ENCODE results near the gene LLCFC1. TPM values are rescaled to one million over a fixed set of nuclear protein-coding genes. Genes with fewer than 3 reads are reported as not detected.

Gene LLCFC1
- total and polyA plus RNA-seq, 12 donors = not detected

DNA sequence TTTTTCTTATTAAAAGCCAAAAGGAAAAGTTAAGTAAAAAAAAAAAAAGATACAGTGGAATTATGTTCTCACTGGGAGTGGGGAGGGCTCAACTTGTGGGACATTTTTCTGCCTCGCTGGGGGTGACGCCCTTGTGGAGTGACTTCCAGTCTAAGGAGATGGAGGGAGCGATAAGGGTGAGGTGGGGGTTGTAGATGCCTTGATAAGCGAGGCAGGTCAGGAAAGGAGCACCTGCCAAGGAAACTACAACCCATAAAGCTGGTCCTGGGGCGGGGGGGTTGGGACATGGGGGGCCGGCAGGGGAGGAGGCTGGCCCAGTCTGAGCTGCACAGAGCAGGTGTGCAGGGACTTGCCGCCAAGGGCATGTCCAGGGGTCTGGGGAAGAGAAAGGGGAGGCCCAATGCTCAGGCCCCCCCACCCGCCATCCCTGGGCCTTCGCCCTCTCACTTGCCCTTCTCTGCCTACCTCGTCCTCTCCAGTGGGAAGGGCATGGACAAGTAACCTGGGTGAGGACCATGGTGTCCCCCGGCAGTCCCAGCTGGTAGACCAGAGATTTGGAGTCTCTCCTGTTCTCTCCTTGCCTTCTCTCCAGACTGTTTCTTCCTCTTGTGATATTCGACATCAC is 3.2 kb upstream of the LLCFC1 start:
- WGBS, 4 donors = 76 to 85% (median 77%) methylated on average over 9 to 12 of the region's 12 CpGs
- H3K4me1 ChIP-seq (replicated peaks in 1 of 2) = no peaks in the 10 kb centered on the region
- no peaks in the 10 kb centered on the region for H3K9me3 ChIP-seq (replicated peaks in 1 of 3)
- TF ChIP-seq, protein P1, sequence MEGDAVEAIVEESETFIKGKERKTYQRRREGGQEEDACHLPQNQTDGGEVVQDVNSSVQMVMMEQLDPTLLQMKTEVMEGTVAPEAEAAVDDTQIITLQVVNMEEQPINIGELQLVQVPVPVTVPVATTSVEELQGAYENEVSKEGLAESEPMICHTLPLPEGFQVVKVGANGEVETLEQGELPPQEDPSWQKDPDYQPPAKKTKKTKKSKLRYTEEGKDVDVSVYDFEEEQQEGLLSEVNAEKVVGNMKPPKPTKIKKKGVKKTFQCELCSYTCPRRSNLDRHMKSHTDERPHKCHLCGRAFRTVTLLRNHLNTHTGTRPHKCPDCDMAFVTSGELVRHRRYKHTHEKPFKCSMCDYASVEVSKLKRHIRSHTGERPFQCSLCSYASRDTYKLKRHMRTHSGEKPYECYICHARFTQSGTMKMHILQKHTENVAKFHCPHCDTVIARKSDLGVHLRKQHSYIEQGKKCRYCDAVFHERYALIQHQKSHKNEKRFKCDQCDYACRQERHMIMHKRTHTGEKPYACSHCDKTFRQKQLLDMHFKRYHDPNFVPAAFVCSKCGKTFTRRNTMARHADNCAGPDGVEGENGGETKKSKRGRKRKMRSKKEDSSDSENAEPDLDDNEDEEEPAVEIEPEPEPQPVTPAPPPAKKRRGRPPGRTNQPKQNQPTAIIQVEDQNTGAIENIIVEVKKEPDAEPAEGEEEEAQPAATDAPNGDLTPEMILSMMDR (IDR thresholded peaks at IDR 0.05) = no peak
- TF ChIP-seq POLR2A (IDR thresholded peaks at IDR 0.05) = no peak
- intact Hi-C loops (cut with DNase I) = no loop called here
- no peak for DNase-seq
- no peak overlapping the region for H3K27ac ChIP-seq
- H3K4me3 ChIP-seq = no peak overlapping the region
- no peaks in the 10 kb centered on the region for H3K27me3 ChIP-seq
- H3K36me3 ChIP-seq (replicated peaks in 1 of 2) = no peaks in the 10 kb centered on the region

DNA sequence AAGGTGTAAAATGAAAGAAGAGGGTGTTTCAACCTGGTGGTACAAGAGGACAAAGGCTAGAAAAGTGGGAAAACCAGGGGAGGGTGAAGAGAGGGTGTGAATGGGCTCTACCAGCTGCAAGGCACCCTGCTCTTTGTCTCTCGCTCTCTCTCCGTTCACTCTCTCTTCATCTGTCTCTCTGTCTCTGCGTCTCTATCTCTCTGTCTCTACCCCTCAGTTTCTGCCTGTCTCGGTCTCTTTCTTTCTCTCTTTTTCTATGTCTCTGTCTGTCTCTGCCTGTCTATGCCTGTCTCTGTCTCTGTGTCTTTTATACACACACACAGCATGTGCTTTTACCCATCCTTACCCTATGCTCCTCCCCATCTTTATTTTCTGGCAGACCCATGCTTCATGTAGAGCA is 673 bp upstream of the LLCFC1 start:
- no peak for DNase-seq
- Histone ChIP-seq H3K4me3 (no peak overlapping the region), H3K4me1 (replicated peaks in 1 of 2) (no peaks in the 10 kb centered on the region), H3K27ac (no peak overlapping the region), H3K27me3 (no peaks in the 10 kb centered on the region), H3K36me3 (replicated peaks in 1 of 2) (no peaks in the 10 kb centered on the region), H3K9me3 (replicated peaks in 1 of 3) (no peaks in the 10 kb centered on the region)
- no peak for TF ChIP-seq POLR2A (IDR thresholded peaks at IDR 0.05)
- TF ChIP-seq, protein P1 (IDR thresholded peaks at IDR 0.05) = no peak
- intact Hi-C loops (cut with DNase I) = no loop called here
- WGBS, 4 donors = 66 to 95% (median 83%) methylated on average over 4 of the region's 4 CpGs

DNA sequence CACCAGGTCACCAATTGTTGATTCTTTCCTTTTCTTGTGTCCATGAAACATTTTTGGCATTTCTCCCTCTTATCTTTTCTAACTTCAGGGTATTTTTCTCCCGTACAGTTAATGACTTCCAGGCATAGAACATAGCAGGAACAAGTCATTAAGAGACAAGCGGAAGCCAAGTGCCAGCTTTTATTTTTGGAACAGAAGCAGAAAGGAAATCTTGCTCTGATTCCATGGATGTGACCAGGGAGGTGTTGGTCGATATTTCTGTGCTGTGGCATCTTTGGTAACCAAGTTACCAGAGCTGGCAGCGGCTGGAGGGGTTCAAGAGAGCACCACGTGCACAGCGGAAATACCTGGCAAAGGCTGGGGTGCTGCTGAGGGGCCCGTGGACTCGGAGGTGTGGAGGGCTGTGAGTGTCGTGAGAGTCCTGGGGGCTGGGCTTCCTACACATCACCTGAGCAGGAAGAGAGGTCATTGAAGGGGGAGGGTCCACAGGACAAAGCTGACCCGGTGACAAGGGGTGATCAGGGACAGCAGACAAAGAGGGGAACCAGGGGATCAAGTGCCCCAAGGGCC is 1.8 kb downstream of the LLCFC1 start:
- DNase-seq = no peak
- intact Hi-C loops (cut with DNase I) = no loop called here
- no peaks in the 10 kb centered on the region for H3K9me3 ChIP-seq (replicated peaks in 1 of 3)
- TF ChIP-seq, protein P1 (IDR thresholded peaks at IDR 0.05) = no peak
- TF ChIP-seq POLR2A (IDR thresholded peaks at IDR 0.05) = no peak
- 58 to 67% (median 64%) methylated on average over 10 of the region's 10 CpGs for WGBS, 4 donors
- no peaks in the 10 kb centered on the region for H3K4me1 ChIP-seq (replicated peaks in 1 of 2)
- H3K4me3 ChIP-seq = no peak overlapping the region
- no peaks in the 10 kb centered on the region for H3K27me3 ChIP-seq
- H3K36me3 ChIP-seq (replicated peaks in 1 of 2) = no peaks in the 10 kb centered on the region
- no peak overlapping the region for H3K27ac ChIP-seq

GRCh38 chr7:142941541-142941940 is 2.3 kb downstream of the LLCFC1 start:
- no peaks in the 10 kb centered on the region for H3K9me3 ChIP-seq (replicated peaks in 1 of 3)
- H3K27ac ChIP-seq = no peak overlapping the region
- no peak for DNase-seq
- intact Hi-C loops (cut with DNase I) = no loop called here
- no peak overlapping the region for H3K4me3 ChIP-seq
- H3K36me3 ChIP-seq (replicated peaks in 1 of 2) = no peaks in the 10 kb centered on the region
- WGBS, 4 donors = 85 to 91% (median 88%) methylated on average over 7 of the region's 7 CpGs
- no peaks in the 10 kb centered on the region for H3K27me3 ChIP-seq
- TF ChIP-seq, protein P1 (IDR thresholded peaks at IDR 0.05) = no peak
- no peak for TF ChIP-seq POLR2A (IDR thresholded peaks at IDR 0.05)
- no peaks in the 10 kb centered on the region for H3K4me1 ChIP-seq (replicated peaks in 1 of 2)

All from adrenal gland (tissue), 12 donors.